Endometrial microvascular endothelial cells (primary cell): Measurements from ENCODE around the gene DHFR. TPM values are rescaled to one million over a fixed set of nuclear protein-coding genes. Genes with fewer than 3 reads are reported as not detected.
"Not testable (repeated sequence)": the region's sequence is repeated elsewhere in the genome, so short reads cannot be mapped to it uniquely, and the experiment has no call there.

ENCODE experiments used
- in situ Hi-C: cut with HindIII; loops from 2 replicates; pipeline ENCODE4 v1.10.0; 2017; ENCODE audit warnings: low sequenced_read_pairs, low pct_unique_long_range_greater_than_20kb; ENCODE audit errors: inconsistent ontology term
- total RNA-seq: library from RNA; depleted of rRNA; stranded (reverse); fragments of >200 nt; gene quantifications from one replicate; pipeline ENCODE4 v1.2.3, GENCODE V29; 2015; ENCODE audit errors: inconsistent ontology term

DHFR gene
- total RNA-seq, result 60.9 TPM

DNA sequence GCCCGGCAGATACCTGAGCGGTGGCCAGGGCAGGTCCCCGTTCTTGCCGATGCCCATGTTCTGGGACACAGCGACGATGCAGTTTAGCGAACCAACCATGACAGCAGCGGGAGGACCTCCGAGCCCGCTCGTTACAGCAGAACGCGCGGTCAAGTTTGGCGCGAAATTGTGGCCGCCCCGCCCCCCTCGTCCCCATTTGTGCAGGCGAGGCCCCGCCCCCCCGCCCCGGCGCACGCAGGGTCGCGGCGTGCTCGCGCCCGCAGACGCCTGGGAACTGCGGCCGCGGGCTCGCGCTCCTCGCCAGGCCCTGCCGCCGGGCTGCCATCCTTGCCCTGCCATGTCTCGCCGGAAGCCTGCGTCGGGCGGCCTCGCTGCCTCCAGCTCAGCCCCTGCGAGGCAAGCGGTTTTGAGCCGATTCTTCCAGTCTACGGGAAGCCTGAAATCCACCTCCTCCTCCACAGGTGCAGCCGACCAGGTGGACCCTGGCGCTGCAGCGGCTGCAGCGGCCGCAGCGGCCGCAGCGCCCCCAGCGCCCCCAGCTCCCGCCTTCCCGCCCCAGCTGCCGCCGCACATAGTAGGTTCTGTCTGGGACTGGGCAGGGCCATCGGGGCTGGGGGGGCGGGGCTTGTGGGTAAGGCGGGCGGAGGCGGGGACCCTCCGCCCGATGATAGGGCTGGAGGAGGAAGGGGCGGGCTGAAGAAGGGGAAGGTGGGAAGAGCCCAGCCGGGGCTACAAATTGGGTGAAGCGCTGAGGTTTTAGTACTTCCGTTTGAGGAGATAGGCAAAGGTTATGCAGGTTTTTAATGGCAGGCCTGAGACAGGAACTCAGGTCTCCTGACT is at the start of gene DHFR, which contains the start of gene MSH3:
Gene DHFR (minus strand): TSS at position 593 of the 840 bp plus-strand sequence. CDS start 494 bp downstream, at position 99.
Gene MSH3 (plus strand): TSS at position 262 of the 840 bp plus-strand sequence. CDS start 76 bp downstream, at position 338.
- in situ Hi-C loops, result no loop called here

DNA sequence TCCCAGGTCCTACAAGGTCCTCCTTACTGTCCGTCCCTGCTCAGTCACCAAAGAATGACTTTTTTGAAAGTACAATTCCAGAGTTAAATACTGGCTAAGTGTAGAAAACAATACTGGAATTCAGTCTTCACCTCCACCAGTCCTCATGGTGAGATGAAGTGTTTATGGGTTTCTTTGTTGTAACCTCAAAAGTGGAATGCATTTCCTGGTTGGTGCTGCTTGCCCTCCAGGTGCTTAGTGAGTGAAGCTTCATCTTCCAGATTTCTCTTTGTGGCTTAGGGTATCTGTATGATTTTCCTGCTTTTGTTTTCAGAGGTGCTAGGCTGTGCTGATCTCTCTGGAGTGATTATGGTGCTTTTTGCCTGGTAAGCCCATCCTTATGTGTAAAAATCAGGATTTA is 49.4 kb upstream of the DHFR start:
- in situ Hi-C loops, result no loop called here

GRCh38 chr5:80703747-80704146 is 49.0 kb upstream of the DHFR start:
- in situ Hi-C loops, result no loop called here

- in situ Hi-C loops, result no loop called here
These were observed 48.5 kb upstream of the DHFR start for GRCh38 chr5:80703291-80703690.

GRCh38 chr5:80701597-80701996 is 46.8 kb upstream of the DHFR start:
- in situ Hi-C loops, result no loop called here

DNA sequence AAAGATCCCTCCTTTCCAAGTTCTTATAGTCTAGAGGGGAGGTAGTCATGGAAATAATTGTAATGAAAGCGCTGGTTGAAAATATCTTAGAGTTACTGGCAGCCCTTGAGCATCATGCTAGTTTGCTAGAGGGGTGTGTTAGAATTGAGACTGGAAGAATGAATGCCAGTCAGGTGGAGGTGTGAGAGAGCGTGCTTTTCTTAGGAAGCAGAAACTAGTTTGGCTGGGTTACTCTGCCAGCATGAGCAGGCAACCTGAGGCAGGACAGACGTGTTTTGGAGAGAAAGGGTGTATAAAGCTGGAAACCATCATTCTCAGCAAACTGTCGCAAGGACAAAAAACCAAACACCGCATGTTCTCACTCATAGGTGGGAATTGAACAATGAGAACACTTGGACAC is 43.6 kb upstream of the DHFR start:
- in situ Hi-C loops, result no loop called here

GRCh38 chr5:80697100-80697499 is 42.3 kb upstream of the DHFR start:
- in situ Hi-C loops, result no loop called here

DNA sequence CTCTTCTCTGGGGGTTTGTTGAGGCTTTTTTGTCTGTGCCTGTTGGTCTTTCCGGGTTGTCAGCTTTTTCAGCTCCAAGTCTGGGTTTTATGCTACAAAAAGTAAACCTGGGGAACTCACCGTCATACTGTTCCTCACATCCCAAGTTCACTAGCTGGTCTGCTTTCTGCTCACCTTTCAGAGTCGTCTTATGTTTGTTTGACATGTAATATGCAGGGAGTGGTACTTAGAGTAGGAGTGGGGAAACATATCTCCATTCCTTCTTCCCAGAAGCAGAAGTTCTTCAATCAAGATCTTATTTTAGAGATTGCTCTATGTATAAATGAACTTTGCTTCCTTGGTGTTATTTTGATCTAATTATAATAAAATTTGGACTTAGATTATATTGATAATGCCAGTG is 41.7 kb upstream of the DHFR start:
- in situ Hi-C loops, result no loop called here

DNA sequence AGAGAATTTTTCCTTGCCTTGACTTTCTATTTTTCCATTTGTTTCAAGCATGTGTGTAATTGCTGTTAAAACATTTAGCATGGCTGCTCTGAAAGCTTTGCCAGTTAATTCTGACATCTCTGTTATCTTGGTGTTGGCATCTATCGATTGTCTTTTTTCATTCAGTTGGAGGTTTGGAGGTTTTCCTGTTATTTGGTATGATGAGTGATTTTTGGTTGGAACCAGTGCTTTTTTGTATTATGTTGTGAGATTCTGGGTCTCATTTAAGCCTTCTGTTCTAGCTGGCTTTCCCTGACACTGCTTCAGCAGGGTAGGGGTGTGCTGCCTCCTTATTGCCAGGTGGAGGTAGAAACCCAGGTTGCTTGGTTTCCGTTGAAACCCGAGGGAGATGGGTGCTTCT is 40.9 kb upstream of the DHFR start:
- in situ Hi-C loops, result no loop called here

GRCh38 chr5:80689627-80690026 is 34.8 kb upstream of the DHFR start:
- in situ Hi-C loops, result no loop called here

GRCh38 chr5:80688648-80689420 is 34.1 kb upstream of the DHFR start:
- in situ Hi-C loops, result no loop called here

DNA sequence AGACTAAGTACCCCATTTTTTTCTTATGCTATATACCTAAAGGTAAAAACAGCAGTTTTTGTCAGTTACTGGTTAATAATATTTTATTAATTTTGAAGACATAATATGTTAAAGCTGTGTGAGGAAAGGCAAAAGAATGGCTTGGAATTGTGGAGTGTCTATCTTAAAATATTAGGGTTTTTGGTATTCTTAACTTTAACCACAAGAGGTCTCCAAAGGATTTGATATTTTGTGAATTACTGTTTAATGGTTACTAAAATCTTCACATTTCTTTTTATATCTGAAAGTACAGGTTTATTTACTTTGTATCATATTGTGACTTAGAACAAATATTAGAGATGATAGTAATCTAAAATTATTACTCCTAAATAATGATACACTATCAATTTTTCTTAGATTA is 32.0 kb upstream of the DHFR start:
- in situ Hi-C loops, result no loop called here

- in situ Hi-C loops, result no loop called here
These were observed 21.9 kb upstream of the DHFR start for GRCh38 chr5:80676706-80677105.

GRCh38 chr5:80672140-80672736 is 17.5 kb upstream of the DHFR start:
- in situ Hi-C loops, result no loop called here

GRCh38 chr5:80668016-80668969 is 13.5 kb upstream of the DHFR start:
- in situ Hi-C loops, result no loop called here

DNA sequence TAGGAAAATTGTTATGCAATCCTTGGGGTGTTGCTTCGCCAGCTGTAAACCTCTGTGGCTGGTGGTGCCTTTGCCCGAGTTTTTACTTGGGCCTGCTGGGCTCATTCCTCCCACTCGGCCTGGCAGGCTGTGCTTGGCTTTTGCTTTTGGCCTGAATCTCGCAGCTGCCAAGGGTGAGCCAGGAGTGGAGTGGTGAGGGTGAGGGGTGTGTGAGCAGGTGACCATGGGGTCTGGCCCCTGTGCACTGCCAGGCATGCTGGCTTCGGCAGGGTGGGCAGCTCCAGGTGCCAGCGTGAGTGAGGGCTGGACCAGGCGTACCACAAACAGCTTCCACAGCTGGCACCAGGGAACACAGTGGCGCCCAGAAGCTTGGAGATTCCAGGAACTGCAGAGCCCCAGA is 12.6 kb upstream of the DHFR start:
- in situ Hi-C loops, result no loop called here

DNA sequence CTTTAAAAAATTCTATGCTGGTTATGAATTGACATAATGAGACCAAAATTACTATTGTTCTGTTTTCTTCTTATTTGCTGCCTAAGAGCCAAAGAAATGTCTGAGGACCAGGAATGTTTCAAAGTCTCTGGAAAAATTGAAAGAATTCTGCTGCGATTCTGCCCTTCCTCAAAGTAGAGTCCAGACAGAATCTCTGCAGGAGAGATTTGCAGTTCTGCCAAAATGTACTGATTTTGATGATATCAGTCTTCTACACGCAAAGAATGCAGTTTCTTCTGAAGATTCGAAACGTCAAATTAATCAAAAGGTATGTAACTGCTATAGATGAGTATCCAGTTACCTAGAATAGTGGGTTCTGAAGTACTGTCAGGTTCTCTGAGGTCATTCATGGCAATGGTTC is 10.3 kb upstream of the DHFR start:
- in situ Hi-C loops, result no loop called here

DNA sequence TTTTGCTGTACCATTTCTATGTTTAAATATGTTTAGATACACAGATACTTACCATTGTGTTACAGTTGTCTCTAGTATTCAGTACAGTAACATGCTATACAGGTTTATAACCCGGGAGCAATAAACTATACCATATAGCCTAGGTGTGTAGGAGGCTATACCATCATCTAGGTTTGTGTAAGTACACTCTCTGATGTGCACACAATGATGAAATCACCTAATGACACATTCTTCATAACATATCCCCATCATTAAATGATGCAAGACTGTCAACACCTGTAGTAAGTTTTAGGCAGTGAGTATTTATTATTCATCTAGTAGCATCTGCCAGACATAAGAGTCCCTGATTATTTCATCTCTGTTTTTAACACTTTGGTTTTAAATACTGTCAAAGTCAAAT is 7.3 kb upstream of the DHFR start:
- in situ Hi-C loops, result no loop called here

DNA sequence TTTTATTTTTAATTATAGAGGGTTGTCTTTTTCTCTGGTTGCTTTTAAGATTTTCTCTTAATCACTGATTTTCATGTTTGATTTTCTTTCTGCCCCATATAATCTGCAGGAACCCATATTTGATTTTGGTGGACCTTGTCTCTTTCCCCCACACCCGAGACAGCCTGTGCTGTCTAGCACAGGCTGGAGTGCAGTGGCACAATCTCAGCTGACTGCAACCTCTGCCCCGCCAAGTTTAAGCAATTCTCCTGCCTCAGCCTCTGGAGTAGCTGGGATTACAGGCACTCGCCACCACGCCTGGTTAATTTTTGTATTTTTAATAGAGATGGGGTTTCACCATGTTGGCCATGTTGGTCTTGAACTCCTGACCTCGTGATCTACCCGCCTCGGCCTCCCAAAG is 5.9 kb upstream of the DHFR start:
- in situ Hi-C loops, result not testable (repeated sequence)
